Hematopoietic multipotent progenitor cell (in vitro differentiated cells): ENCODE results near the gene SEC31B. TPM values are rescaled to one million over a fixed set of nuclear protein-coding genes. Genes with fewer than 3 reads are reported as not detected.

ENCODE experiments used
- DNase-seq, 3 donors: peaks; one replicate each; pipeline ENCODE4 v3.0.0-alpha.2; 2011 to 2015; ENCODE audit warnings: low read depth in 2 of 3, low spot score in 2 of 3
- total RNA-seq: library from RNA; depleted of rRNA; stranded (reverse); fragments of >200 nt; gene quantifications from one replicate; pipeline ENCODE4 v1.2.3, GENCODE V29; 2012

SEC31B gene
- 9.7 TPM for total RNA-seq

GRCh38 chr10:100519311-100520051, at the start of gene SEC31B:
TSS of gene SEC31B (minus strand) at chr10:100519861. CDS start at chr10:100516952, 2,909 bp downstream.
- DNase-seq = no peak

- DNase-seq = no peak
These were observed 49.3 kb upstream of the SEC31B start for GRCh38 chr10:100568912-100569311.

GRCh38 chr10:100567826-100568225, 48.2 kb upstream of the SEC31B start:
- no peak for DNase-seq

GRCh38 chr10:100567249-100567648, 47.6 kb upstream of the SEC31B start:
- DNase-seq = no peak

GRCh38 chr10:100566561-100566960, 46.9 kb upstream of the SEC31B start:
- DNase-seq = no peak

GRCh38 chr10:100565206-100565985, 45.7 kb upstream of the SEC31B start:
- DNase-seq = no peak

GRCh38 chr10:100562008-100562672, 42.5 kb upstream of the SEC31B start:
- DNase-seq = peak; percentile 61 to 88 (median 88)

- DNase-seq = no peak
These were observed 41.3 kb upstream of the SEC31B start for GRCh38 chr10:100561005-100561404.

GRCh38 chr10:100560248-100560647, 40.6 kb upstream of the SEC31B start:
- no peak for DNase-seq

- DNase-seq = no peak
These were observed 35.2 kb upstream of the SEC31B start for GRCh38 chr10:100554902-100555301.

GRCh38 chr10:100553929-100554328, 34.3 kb upstream of the SEC31B start:
- DNase-seq = no peak

- no peak for DNase-seq
These were observed 32.1 kb upstream of the SEC31B start for GRCh38 chr10:100551738-100552137.

- no peak for DNase-seq
These were observed 31.5 kb upstream of the SEC31B start for GRCh38 chr10:100551196-100551595.

- DNase-seq = no peak
These were observed 25.3 kb upstream of the SEC31B start for GRCh38 chr10:100544950-100545349.

- DNase-seq = no peak
These were observed 17.8 kb upstream of the SEC31B start for GRCh38 chr10:100537475-100537874.

- DNase-seq = peak; percentile 84 to 98 (median 95)
These were observed 16.2 kb upstream of the SEC31B start, which contains the start of gene HIF1AN for GRCh38 chr10:100535715-100536353. TSS of gene HIF1AN (plus strand) at chr10:100535943. CDS start at chr10:100535959, 16 bp downstream.

GRCh38 chr10:100535338-100535714, 15.7 kb upstream of the SEC31B start:
- no peak for DNase-seq

- DNase-seq = no peak
These were observed 15.1 kb upstream of the SEC31B start for GRCh38 chr10:100534726-100535125.

GRCh38 chr10:100531761-100532160, 12.1 kb upstream of the SEC31B start:
- DNase-seq = no peak

GRCh38 chr10:100529475-100530298, 10.0 kb upstream of the SEC31B start, which contains the start of gene NDUFB8:
TSS of gene NDUFB8 (minus strand) at chr10:100529871. CDS start at chr10:100529851, 20 bp downstream.
- DNase-seq = peak; percentile 78 to 89 (median 81)
